Measurements from ENCODE around the gene CHCT1.

The CHCT1 gene

DNA sequence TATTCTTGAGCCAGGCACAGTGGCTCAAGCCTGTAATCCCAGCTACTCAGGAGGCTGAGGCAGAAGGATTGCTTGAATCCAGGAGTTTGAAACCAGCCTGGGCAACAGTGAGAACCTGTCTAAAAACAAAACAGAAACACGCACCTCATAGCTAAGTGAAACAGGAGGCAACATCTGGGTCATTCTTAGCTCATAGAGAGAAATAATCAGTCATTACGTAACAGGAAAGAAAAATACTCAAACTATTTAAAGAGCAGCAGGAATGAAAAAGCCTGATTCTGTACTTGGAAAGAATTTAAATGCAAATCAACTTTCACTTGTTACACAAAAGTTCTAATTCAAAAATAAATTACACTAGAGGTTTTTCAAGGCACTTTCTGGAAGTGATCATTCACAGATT is 17.2 kb downstream of the CHCT1 start:
- H3K27ac ChIP-seq = no peak overlapping the region
- no peak for DNase-seq (ENCODE audit: low spot score)
- TF ChIP-seq, protein P1, sequence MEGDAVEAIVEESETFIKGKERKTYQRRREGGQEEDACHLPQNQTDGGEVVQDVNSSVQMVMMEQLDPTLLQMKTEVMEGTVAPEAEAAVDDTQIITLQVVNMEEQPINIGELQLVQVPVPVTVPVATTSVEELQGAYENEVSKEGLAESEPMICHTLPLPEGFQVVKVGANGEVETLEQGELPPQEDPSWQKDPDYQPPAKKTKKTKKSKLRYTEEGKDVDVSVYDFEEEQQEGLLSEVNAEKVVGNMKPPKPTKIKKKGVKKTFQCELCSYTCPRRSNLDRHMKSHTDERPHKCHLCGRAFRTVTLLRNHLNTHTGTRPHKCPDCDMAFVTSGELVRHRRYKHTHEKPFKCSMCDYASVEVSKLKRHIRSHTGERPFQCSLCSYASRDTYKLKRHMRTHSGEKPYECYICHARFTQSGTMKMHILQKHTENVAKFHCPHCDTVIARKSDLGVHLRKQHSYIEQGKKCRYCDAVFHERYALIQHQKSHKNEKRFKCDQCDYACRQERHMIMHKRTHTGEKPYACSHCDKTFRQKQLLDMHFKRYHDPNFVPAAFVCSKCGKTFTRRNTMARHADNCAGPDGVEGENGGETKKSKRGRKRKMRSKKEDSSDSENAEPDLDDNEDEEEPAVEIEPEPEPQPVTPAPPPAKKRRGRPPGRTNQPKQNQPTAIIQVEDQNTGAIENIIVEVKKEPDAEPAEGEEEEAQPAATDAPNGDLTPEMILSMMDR (conservative IDR thresholded peaks at IDR 0.05; ENCODE audit: low read depth) = no peak
- ChIA-PET POLR2A (ENCODE audit: low non-redundant PET) (no interaction called here), CTCF (interaction anchor here (0.6 to 1.4 kb wide), 2 partner anchors 201 to 277 kb away, joined by 3 to 5 read pairs; no protein-coding TSS in a partner anchor)

DNA sequence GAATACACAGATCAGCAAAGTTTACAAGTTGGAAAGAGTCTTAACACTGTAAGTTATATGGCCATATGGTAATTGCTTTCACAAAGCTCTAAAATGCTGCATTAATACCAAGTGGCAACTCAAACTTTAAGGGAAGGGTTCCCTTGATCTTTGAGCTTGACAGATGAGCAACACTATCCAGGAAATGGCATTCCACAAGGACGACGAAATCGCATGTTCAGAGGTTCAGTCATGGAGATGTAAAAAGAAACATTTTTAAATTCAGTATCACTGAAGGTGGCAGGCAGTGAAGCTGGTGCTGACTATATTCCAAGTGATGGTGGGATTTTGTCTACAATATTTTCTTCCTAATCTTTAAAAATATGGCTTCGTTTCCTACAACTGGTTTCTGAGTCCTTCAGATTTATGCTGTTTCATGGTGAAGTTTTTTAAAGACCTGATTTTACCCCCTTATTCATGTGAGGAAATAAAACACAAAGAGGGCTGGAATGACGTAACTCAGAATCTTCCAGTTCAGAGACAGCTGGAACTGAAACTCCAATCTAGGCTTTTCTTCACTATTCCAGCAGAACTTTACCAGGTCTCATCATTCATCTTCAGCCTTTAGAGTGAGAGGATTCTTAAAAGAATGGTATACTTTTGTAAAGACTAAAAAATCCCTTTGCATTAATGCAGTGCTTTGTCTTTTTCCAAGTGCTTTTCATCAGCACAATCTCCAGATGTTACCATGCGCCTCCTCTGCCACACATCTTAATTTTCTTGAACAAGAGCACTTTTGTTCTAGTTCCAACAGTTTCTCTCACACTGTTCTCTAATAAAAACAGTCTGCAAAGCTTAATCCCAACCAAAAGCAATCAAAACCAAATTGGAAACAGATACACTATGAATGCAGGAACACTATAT is 20.2 kb downstream of the CHCT1 start:
- no peak overlapping the region for H3K27ac ChIP-seq
- CTCF ChIA-PET = no interaction called here
- no peak for DNase-seq (ENCODE audit: low spot score)
- TF ChIP-seq, protein P1 (conservative IDR thresholded peaks at IDR 0.05; ENCODE audit: low read depth) = no peak
- POLR2A ChIA-PET (ENCODE audit: low non-redundant PET) = no interaction called here

- DNase-seq (ENCODE audit: low spot score) = no peak
- ChIA-PET POLR2A (ENCODE audit: low non-redundant PET) (no interaction called here), CTCF (no interaction called here)
- TF ChIP-seq, protein P1 (conservative IDR thresholded peaks at IDR 0.05; ENCODE audit: low read depth) = no peak
- H3K27ac ChIP-seq = no peak overlapping the region
Measured at GRCh38 chr17:60443713-60444112, 21.4 kb downstream of the CHCT1 start.

DNA sequence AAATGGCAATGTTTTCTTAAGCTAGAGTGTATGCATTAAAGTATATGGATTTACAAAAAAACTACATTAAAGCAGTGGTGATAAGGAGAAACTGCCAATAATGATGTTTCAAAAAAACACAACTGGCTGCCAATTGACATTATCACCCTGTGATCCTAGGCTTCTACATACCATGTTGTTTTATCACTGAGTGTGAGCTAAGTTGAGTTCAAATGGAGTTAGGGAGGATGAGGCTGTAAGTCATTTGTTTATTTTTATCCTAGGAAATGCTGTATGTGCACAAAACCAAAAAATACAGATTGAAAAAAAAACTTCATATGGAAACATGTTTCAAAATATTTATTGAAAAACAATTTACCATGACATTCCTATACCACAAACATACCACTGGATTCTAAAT is 22.9 kb downstream of the CHCT1 start:
- CTCF ChIA-PET = interaction anchor here (1.0 kb wide), 1 partner anchor 305 kb away, joined by 3 read pairs; no protein-coding TSS in a partner anchor
- POLR2A ChIA-PET (ENCODE audit: low non-redundant PET) = no interaction called here
- TF ChIP-seq, protein P1 (conservative IDR thresholded peaks at IDR 0.05; ENCODE audit: low read depth) = no peak
- DNase-seq (ENCODE audit: low spot score) = no peak
- no peak overlapping the region for H3K27ac ChIP-seq

GRCh38 chr17:60447375-60447774 is 25.1 kb downstream of the CHCT1 start:
- TF ChIP-seq, protein P1 (conservative IDR thresholded peaks at IDR 0.05; ENCODE audit: low read depth) = no peak
- ChIA-PET CTCF (no interaction called here), POLR2A (ENCODE audit: low non-redundant PET) (no interaction called here)
- DNase-seq (ENCODE audit: low spot score) = no peak
- no peak overlapping the region for H3K27ac ChIP-seq

DNA sequence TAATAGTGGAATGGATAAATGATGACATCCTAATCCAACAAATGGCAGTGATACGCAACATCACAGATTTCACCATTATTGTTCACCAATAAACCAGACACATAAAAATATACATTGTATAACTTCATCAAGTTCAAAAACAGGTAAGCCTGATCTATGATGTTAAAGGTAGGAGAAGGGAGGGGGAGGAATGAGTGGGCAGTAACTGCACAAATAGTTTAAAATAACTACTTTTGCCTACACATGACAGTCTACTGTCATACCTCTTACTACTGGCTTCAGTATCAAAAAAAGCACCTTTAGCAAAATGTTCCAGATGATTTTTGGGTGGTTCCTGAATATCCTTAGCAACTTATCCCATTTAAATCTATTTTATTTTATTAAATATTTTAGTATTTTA is 28.8 kb downstream of the CHCT1 start:
- DNase-seq (ENCODE audit: low spot score) = no peak
- TF ChIP-seq, protein P1 (conservative IDR thresholded peaks at IDR 0.05; ENCODE audit: low read depth) = no peak
- ChIA-PET CTCF (no interaction called here), POLR2A (ENCODE audit: low non-redundant PET) (no interaction called here)
- H3K27ac ChIP-seq = no peak overlapping the region

Data from RWPE1 (cell line).